Spinal cord (tissue), 10 donors: ENCODE results near the gene PRELP. TPM values are rescaled to one million over a fixed set of nuclear protein-coding genes. Genes with fewer than 3 reads are reported as not detected.
A peak's percentile ranks its signal among the peaks of the same experiment; 100 is the strongest.

ENCODE experiments used
- DNase-seq, 6 donors: peaks; one replicate each; pipeline versions ENCODE4 v3.0.0 to v3.0.0-alpha.2; 2013 to 2015; ENCODE audit warnings: low spot score in 6 of 6, low read depth in 4 of 6
- H3K27ac ChIP-seq: one replicate; pipeline ENCODE4 v1.5.1; 2013; ENCODE audit warnings: low read depth, low read length, control low read depth
- H3K27me3 ChIP-seq: one replicate; pipeline ENCODE4 v1.6.1; 2013; ENCODE audit warnings: low read length; ENCODE audit not compliant: control insufficient read depth, insufficient read depth
- H3K36me3 ChIP-seq: one replicate; pipeline ENCODE4 v1.6.1; 2013; ENCODE audit warnings: low read length; ENCODE audit not compliant: control insufficient read depth, insufficient read depth
- H3K4me1 ChIP-seq: one replicate; pipeline ENCODE4 v1.6.1; 2013; ENCODE audit warnings: low read length; ENCODE audit not compliant: control insufficient read depth, insufficient read depth
- H3K4me3 ChIP-seq: one replicate; pipeline ENCODE4 v1.5.1; 2013; ENCODE audit warnings: low read depth, low read length, control low read depth
- H3K9me3 ChIP-seq: one replicate; pipeline ENCODE4 v1.6.1; 2013; ENCODE audit warnings: low read length; ENCODE audit not compliant: control insufficient read depth, insufficient read depth
- WGBS: methylation state at CpG from one replicate; pipeline ENCODE4 v1.1.5; 2013; ENCODE audit warnings: missing lambda C conversion rate; ENCODE audit not compliant: insufficient coverage; 5-methylcytosine and 5-hydroxymethylcytosine counted together
- polyA plus RNA-seq, 2 donors: library from polyadenylated mRNA; unstranded; fragments of 120-200 nt; gene quantifications; one replicate each; pipeline ENCODE4 v1.2.1, GENCODE V29; 2013; ENCODE audit not compliant: insufficient read length in 2 of 2
- total RNA-seq, 2 donors: library from RNA; depleted of rRNA in 1 of 2; stranded (reverse); fragments of 120-200 nt in 1 of 2; fragments of >200 nt in 1 of 2; gene quantifications; one replicate each; pipeline versions ENCODE4 v1.2.3 to v1.2.4, GENCODE V29; 2013 to 2014
- donor health status: healthy.

The PRELP gene
- total and polyA plus RNA-seq, 4 donors: 3.4 to 8.0 (median 4.0) TPM

DNA sequence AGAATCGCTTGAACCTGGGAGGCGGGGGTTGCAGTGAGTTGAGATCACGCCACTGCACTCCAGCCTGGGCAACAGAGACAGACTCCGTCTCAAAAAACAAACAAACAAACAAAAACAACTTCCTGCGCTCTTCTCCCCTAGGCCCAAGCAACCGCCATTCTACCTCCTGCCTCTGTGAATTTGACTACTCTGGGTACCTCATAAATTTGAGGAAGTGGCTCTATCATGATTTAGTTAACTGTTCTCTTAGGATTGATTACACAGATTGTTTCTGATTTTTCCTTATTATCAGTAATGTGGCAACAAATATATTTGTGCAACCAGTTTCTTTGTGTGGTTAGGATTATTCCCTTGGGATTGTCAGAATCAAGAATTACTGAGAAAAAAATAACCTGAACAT is 48.1 kb downstream of the PRELP start:
- no peak overlapping the region for H3K27ac ChIP-seq

DNA sequence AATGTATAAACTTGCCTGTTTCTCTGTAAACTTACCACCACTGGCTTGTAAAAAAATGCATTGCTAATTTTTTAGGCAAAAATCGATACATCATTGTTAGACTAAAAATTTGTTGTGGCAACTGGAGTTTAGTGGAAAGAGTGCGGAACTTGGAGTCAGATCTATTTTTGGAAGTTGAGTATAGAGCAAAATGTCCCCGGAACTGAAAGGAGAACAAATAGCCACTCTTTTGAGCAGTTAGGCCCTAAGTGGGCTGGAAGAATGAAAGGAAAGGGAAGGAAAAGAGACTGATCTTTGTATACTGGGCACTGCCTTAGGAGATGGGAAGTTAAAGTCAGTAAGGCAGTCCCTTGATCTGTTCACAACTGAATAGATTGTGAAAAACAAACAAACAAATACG is 48.5 kb downstream of the PRELP start:
- Histone ChIP-seq H3K27me3 (peaks cover 2% of the 10 kb centered on the region), H3K27ac (no peak overlapping the region), H3K4me1 (peaks cover 36% of the 10 kb centered on the region), H3K9me3 (no peaks in the 10 kb centered on the region), H3K36me3 (no peaks in the 10 kb centered on the region), H3K4me3 (no peak overlapping the region)
- WGBS: 47% methylated on average over 2 of the region's 4 CpGs
- DNase-seq: no peak

More for the DNA sequence above, 48.1 kb downstream of the PRELP start:
- Histone ChIP-seq H3K9me3 (no peaks in the 10 kb centered on the region), H3K36me3 (no peaks in the 10 kb centered on the region), H3K4me3 (no peak overlapping the region), H3K4me1 (peaks cover 39% of the 10 kb centered on the region), H3K27me3 (peaks cover 2% of the 10 kb centered on the region)
- WGBS: 80% methylated on average over 1 of the region's 6 CpGs
- DNase-seq: no peak

DNA sequence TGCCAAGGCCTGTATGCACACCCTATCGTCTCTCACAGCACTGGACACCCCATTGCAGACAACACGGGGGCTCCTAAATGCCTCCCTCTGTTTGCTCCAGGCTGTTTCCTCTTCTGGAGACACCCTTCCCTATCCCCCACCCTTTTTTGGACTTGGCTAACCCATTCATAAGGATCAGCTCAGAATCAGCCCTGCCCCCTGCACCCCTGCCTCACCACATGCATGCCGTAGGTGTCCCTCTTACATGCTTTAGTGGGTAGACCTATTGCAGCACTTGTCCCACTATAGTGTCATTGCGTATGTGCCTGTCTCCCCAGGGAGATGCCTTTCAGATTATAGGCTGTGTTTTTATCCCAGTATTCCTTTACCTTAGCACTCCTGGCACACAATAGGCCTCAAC is 49.2 kb downstream of the PRELP start:
- WGBS: 66% methylated on average over 3 of the region's 4 CpGs
- peaks cover 2% of the 10 kb centered on the region for H3K27me3 ChIP-seq
- H3K4me3 ChIP-seq: no peak overlapping the region
- no peak for DNase-seq
- no peaks in the 10 kb centered on the region for H3K36me3 ChIP-seq
- H3K4me1 ChIP-seq: peaks cover 30% of the 10 kb centered on the region
- H3K27ac ChIP-seq: no peak overlapping the region
- H3K9me3 ChIP-seq: no peaks in the 10 kb centered on the region

DNA sequence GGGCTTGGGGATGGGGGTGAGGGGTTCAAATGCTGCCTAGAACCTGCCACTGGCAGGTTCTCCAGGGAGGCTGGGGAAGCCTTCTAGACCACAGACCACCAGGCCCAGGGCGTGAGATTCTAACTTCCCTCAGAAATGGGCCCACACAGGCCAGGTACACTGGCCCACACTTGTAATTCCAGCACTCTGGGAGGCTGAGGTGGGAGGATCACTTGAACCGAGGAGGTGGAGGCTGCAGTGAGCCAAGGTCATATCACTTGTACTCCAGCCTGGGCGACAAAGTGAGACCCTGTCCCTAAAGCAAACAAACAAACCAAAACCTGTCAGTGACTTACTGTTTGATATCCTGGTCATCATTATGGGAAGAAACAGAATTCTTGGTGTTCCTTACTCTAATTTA is 50.1 kb downstream of the PRELP start:
- H3K27me3 ChIP-seq: no peaks in the 10 kb centered on the region

DNA sequence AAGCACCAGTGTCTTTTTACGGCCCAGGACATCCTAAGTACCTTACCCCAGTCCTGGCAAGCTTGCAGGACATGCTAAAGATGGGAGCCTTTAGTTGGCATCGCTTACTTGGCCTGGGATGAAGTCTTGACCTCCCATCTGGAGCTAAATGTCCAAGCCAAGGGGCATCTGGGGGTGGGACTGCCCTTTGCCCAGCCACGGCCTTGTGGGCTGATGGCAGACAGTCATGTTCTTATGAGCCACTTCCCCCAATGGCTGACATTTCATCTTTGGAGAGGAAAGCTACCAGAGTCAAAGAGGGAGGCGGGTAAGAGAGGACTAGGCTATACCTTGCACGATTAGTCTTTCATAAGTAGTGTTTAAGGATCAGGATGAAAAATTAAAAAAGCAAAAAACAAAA is 50.5 kb downstream of the PRELP start:
- Histone ChIP-seq H3K4me3 (no peak overlapping the region), H3K36me3 (no peaks in the 10 kb centered on the region), H3K4me1 (peaks cover 19% of the 10 kb centered on the region), H3K9me3 (no peaks in the 10 kb centered on the region), H3K27me3 (no peaks in the 10 kb centered on the region), H3K27ac (no peak overlapping the region)
- WGBS: 87% methylated on average over 3 of the region's 5 CpGs
- no peak for DNase-seq

More for the DNA sequence above, 50.1 kb downstream of the PRELP start:
- no peak overlapping the region for H3K4me3 ChIP-seq
- no peaks in the 10 kb centered on the region for H3K36me3 ChIP-seq
- H3K27ac ChIP-seq: no peak overlapping the region
- no peak for DNase-seq
- 80% methylated on average over 1 of the region's 3 CpGs for WGBS
- H3K4me1 ChIP-seq: peaks cover 23% of the 10 kb centered on the region
- H3K9me3 ChIP-seq: no peaks in the 10 kb centered on the region

DNA sequence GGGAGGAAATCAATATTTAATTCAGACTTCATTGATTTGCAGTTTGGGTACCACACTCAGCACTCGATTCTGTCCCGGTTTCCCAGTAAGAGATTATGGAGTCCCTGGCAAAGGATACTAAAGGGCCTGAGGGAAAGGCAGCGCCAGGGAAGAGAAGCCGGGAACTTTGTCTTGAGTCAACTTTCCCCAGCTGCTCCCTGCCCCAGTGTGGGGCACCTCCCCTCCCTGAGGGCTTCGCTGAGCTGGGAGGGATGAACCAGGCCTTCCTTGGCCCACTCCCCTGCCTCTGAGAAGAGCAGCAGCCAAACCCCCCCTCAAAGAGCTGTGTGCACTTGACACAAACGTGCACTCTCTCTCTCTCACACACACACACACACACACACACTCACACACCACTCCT is 51.0 kb downstream of the PRELP start:
- no peak overlapping the region for H3K27ac ChIP-seq
- no peak for DNase-seq
- H3K4me3 ChIP-seq: no peak overlapping the region
- no peaks in the 10 kb centered on the region for H3K9me3 ChIP-seq
- WGBS: 34% methylated on average over 6 of the region's 6 CpGs
- no peaks in the 10 kb centered on the region for H3K36me3 ChIP-seq
- H3K4me1 ChIP-seq: peaks cover 15% of the 10 kb centered on the region
- no peaks in the 10 kb centered on the region for H3K27me3 ChIP-seq

DNA sequence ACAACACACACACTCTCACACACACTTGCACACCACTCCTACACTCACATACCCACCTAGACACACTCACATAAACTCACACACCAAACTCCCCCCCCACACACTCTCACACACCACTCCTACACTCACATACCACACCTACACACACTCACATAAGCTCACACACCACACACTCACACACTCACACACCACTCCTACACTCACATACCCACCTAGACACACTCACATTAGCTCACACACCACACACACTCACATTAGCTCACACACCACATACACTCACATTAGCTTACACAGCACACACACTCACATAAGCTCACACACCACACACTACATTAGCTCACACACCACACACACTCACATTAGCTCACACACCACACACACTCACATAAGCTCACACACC is 51.4 kb downstream of the PRELP start:
- Histone ChIP-seq H3K27ac (no peak overlapping the region), H3K4me1 (peaks cover 11% of the 10 kb centered on the region), H3K4me3 (no peak overlapping the region), H3K36me3 (no peaks in the 10 kb centered on the region), H3K27me3 (no peaks in the 10 kb centered on the region), H3K9me3 (no peaks in the 10 kb centered on the region)
- no peak for DNase-seq

DNA sequence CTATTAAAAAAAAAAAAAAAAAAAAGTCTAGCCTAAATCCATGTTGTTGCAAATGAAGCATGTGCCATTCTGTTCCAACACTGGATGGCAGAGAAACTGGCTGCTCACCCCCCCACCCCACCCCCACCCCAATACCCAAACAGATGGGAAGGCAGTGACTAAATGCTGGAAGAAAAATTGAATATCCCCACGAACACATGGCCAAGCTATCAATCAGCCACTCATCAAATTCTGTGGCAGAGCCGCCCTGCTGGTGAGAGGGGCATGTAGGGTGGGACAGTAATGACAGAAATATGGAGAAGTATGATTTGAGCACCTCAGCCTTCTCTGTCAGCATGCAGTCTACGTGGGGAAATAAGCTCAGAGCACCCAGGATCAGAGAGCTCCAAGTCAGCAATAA is 52.5 kb downstream of the PRELP start:
- Histone ChIP-seq H3K27ac (no peak overlapping the region), H3K4me3 (no peak overlapping the region), H3K4me1 (peaks cover 5% of the 10 kb centered on the region), H3K36me3 (no peaks in the 10 kb centered on the region), H3K9me3 (no peaks in the 10 kb centered on the region), H3K27me3 (no peaks in the 10 kb centered on the region)
- WGBS: 100% methylated on average over 1 of the region's 3 CpGs
- peak in 1 of 6 donors; percentile 61 for DNase-seq

DNA sequence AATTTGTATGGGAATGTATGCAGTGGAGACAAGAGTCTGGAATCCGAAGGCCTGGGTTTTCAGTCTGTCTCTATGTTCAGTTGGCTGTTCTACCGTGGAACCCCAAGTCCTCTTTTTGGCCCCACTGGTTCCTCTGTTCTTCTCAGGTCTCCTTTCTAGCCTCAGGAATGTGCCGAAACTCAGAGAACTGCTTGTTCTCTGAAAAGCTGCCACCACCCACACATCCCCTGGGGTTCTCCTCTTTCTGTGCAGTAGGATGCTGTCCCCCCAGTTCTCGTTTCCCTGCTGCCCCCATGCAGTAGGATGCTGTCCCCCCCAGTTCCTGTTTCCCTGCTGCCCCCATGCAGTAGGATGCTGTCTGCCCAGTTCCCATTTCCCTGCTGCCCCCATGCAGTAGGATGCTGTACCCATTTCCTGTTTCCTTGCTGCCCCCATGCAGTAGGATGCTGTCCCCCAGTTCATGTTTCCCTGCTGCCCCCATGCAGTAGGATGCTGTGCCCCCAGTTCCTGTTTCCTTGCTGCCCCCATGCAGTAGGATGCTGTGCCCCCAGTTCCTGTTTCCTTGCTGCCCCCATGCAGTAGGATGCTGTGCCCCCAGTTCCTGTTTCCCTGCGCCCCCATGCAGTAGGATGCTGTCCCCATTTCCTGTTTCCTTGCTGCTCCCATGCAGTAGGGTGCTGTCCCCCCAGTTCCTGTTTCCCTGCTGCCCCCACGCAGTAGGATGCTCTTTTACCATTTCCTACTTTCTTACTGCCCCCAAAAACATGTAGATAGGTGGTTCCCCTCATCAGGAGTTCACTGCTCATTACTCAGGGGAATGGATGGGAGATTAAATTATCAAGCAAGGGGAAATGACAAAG is 53.6 kb downstream of the PRELP start:
- DNase-seq: no peak
- H3K27ac ChIP-seq: no peak overlapping the region

DNA sequence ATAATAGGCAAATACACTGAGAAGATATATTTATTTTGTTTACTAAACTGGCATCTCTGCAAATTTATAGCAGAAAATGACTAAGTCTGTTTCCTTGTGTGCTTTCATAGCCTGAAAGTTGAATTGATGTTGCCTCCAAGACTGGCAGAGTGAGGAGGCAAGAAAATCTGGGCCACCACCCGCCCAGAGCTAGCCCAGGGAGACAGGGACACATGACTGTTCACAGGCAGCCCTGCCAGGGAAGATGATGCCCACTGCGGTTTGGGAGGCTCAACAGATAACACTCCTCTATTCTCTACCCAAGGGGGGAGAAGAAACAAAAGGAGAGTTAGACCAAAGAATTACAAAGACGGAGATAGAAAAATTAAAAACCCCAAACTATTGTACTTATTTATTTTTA is 55.5 kb downstream of the PRELP start:
- DNase-seq: no peak
- H3K36me3 ChIP-seq: no peaks in the 10 kb centered on the region
- no peaks in the 10 kb centered on the region for H3K9me3 ChIP-seq
- H3K27ac ChIP-seq: no peak overlapping the region
- no peaks in the 10 kb centered on the region for H3K27me3 ChIP-seq
- H3K4me3 ChIP-seq: no peak overlapping the region
- peaks cover 6% of the 10 kb centered on the region for H3K4me1 ChIP-seq
- no CpG with 5 or more reads among the region's 3 CpGs for WGBS

More for the DNA sequence above, 53.6 kb downstream of the PRELP start:
- Histone ChIP-seq H3K27me3 (no peaks in the 10 kb centered on the region), H3K4me3 (no peak overlapping the region), H3K4me1 (peaks cover 5% of the 10 kb centered on the region), H3K36me3 (no peaks in the 10 kb centered on the region), H3K9me3 (no peaks in the 10 kb centered on the region)
- 75% methylated on average over 4 of the region's 6 CpGs for WGBS
